GM12878 (cell line): ENCODE measurements around the gene SLC15A3. TPM values are rescaled to one million over a fixed set of nuclear protein-coding genes. Genes with fewer than 3 reads are reported as not detected.

Experiments
- ATAC-seq: fragments of 200-7000 bp; cut with Tn5 transposase; 3 replicates; pipeline ENCODE4 v1.9.1; 2020; ENCODE audit warnings: mild to moderate bottlenecking, moderate library complexity
- BruUV-seq: library from RNA; stranded (reverse); fragments of 400-500 nt; replicated peaks from 2 replicates; lab custom pipeline; 2021; lab: Mats Ljungman, UMichigan
- CTCF ChIA-PET: fragments of 300-600 bp; sonication (Branson Sonifier 250); formaldehyde crosslinking; extraction: SDS; loops from one replicate; lab custom pipeline; 2021; ENCODE audit warnings: inconsistent platforms; lab: Yijun Ruan, JAX
- POLR2A ChIA-PET: fragments of 350-600 bp; formaldehyde crosslinking; extraction: SDS; loops from one replicate; lab custom pipeline; 2021; ENCODE audit warnings: inconsistent platforms; lab: Charles Lee
- RAD21 ChIA-PET: fragments of 300-600 bp; sonication (Branson Sonifier 250); formaldehyde crosslinking; loops from one replicate; lab custom pipeline; 2023; ENCODE audit warnings: antibody characterized with exemption; ENCODE audit not compliant: unreplicated experiment; lab: Charles Lee
- SMC1A ChIA-PET: fragments of 300-600 bp; sonication (Branson Sonifier 250); formaldehyde crosslinking; loops from one replicate; lab custom pipeline; 2023; ENCODE audit not compliant: unreplicated experiment, uncharacterized antibody; lab: Charles Lee
- DNase-seq: peaks from one replicate; pipeline ENCODE4 v3.0.0-alpha.2; 2011; ENCODE audit warnings: low read depth, low spot score
- FAIRE-seq: peaks from 3 replicates; lab custom pipeline; 2011; peaks lifted over from hg19 to GRCh38; lab: Jason Lieb, UNC
- H2AFZ ChIP-seq: 2 replicates; pipeline ENCODE4 v1.6.0; 2011; ENCODE audit warnings: low read depth, low read length, control low read depth; ENCODE audit not compliant: control insufficient read depth
- H3K27ac ChIP-seq: 2 replicates; pipeline ENCODE4 v1.5.1; 2011; ENCODE audit warnings: control low read depth; ENCODE audit not compliant: control insufficient read depth, insufficient read depth
- H3K27me3 ChIP-seq, 2 experiments: replicated peaks in 1 of 2; 2 replicates each; pipeline versions ENCODE4 v1.6.0 to v1.6.1; 2011; ENCODE audit warnings: low read length in 1 of 2; ENCODE audit not compliant: control insufficient read depth in 2 of 2, insufficient read depth in 2 of 2
- H3K36me3 ChIP-seq, 2 experiments: 2 replicates each; pipeline ENCODE4 v1.5.1; 2011; ENCODE audit warnings: low read length in 1 of 2; ENCODE audit not compliant: control insufficient read depth in 2 of 2, insufficient read depth in 2 of 2
- H3K4me1 ChIP-seq: 2 replicates; pipeline ENCODE4 v1.6.1; 2011; ENCODE audit warnings: mild to moderate bottlenecking, low read length, moderate library complexity, mixed read lengths; ENCODE audit not compliant: control insufficient read depth, insufficient read depth
- H3K4me2 ChIP-seq: 2 replicates; pipeline ENCODE4 v1.6.0; 2011; ENCODE audit warnings: control low read depth; ENCODE audit not compliant: control insufficient read depth, insufficient read depth
- H3K4me3 ChIP-seq: fragments of 200-600 bp; sonication (generic); 2 replicates; pipeline ENCODE4 v1.5.1; 2016
- H3K79me2 ChIP-seq: 2 replicates; pipeline ENCODE4 v1.6.0; 2011; ENCODE audit warnings: low read length; ENCODE audit not compliant: control insufficient read depth, insufficient read depth
- H3K9ac ChIP-seq: 2 replicates; pipeline ENCODE4 v1.8.0; 2011; ENCODE audit warnings: low read length, control low read depth, mixed read lengths; ENCODE audit not compliant: control insufficient read depth, insufficient read depth
- H3K9me3 ChIP-seq: replicated peaks from 3 replicates; pipeline ENCODE4 v1.5.1; 2011; ENCODE audit warnings: mild to moderate bottlenecking, low read length; ENCODE audit not compliant: control insufficient read depth, insufficient read depth
- H4K20me1 ChIP-seq: 2 replicates; pipeline ENCODE4 v1.6.0; 2011; ENCODE audit not compliant: control insufficient read depth, insufficient read depth
- HDAC6 ChIP-seq: fragments of 200-600 bp; sonication (generic); IDR thresholded peaks from one replicate; pipeline ENCODE4 v1.8.0; 2017; ENCODE audit warnings: antibody characterized with exemption; ENCODE audit not compliant: unreplicated experiment
- MEF2A ChIP-seq: IDR thresholded peaks from 2 replicates; pipeline ENCODE4 v1.6.1; 2011; ENCODE audit warnings: low read depth, mild to moderate bottlenecking, low read length, moderate library complexity; ENCODE audit not compliant: insufficient read depth
- MEF2B ChIP-seq: fragments of 450-650 bp; IDR thresholded peaks from 2 replicates; pipeline ENCODE4 v1.6.1; 2018; ENCODE audit warnings: mild to moderate bottlenecking, moderate library complexity; ENCODE audit not compliant: partially characterized antibody, poor library complexity, severe bottlenecking
- MLLT1 ChIP-seq: fragments of 450-650 bp; IDR thresholded peaks from 2 replicates; pipeline ENCODE4 v1.6.1; 2016; ENCODE audit warnings: mild to moderate bottlenecking
- NFYB ChIP-seq: IDR thresholded peaks from 2 replicates; pipeline ENCODE4 v1.6.1; 2011; ENCODE audit warnings: low read depth, mild to moderate bottlenecking, low read length, improper control_type of control experiment, moderate library complexity; ENCODE audit not compliant: insufficient read depth
- ZNF274 ChIP-seq: IDR thresholded peaks from one replicate; pipeline ENCODE4 v1.8.0; 2011; ENCODE audit not compliant: insufficient read length, insufficient read depth
- ZNF592 ChIP-seq: fragments of 450-650 bp; IDR thresholded peaks from 2 replicates; pipeline ENCODE4 v1.6.1; 2017; ENCODE audit warnings: mild to moderate bottlenecking, moderate library complexity
- WGBS: methylation state at CpG from one replicate; pipeline ENCODE4 v1.1.6; 2016; ENCODE audit warnings: low lambda C conversion rate; ENCODE audit not compliant: insufficient replicate concordance, insufficient coverage; ENCODE audit errors: missing lambda C conversion rate; 5-methylcytosine and 5-hydroxymethylcytosine counted together
- in situ Hi-C: fragments of 300-500 bp; cut with MboI; formaldehyde crosslinking; loops from 9 replicates; pipeline ENCODE4 v1.14.3; 2018; ENCODE audit warnings: mixed read lengths
- intact Hi-C: fragments of 100-400 bp; cut with micrococcal nuclease; formaldehyde crosslinking; loops from one replicate; pipeline ENCODE4 v1.14.2; 2022; ENCODE audit not compliant: unreplicated experiment
- polyA plus RNA-seq, 11 experiments: library from polyadenylated mRNA; depleted of rRNA in 4 of 11; unstranded in 6 of 11; stranded (reverse) in 5 of 11; fragments of >200 nt; fragmentation: Nextera tagmentation in 4 of 11; fragmentation: Illumina TruSeq in 1 of 11; extraction: Ambion mirVana in 4 of 11; extraction: Trizol in 1 of 11; gene quantifications; 1 replicate in 1 of 11; 2 replicates in 10 of 11; pipeline versions ENCODE4 v1.2.1 to v1.2.3, GENCODE V29; 2011 to 2016; ENCODE audit warnings: inconsistent platforms in 2 of 11, missing spikeins in 2 of 11, low read depth in 1 of 11
- total RNA-seq, 4 experiments: library from RNA; depleted of rRNA in 3 of 4; stranded (reverse); fragments of >200 nt in 3 of 4; fragmentation: Illumina TruSeq in 1 of 4; extraction: Trizol in 1 of 4; gene quantifications; 2 replicates each; pipeline versions ENCODE4 v1.2.1 to v1.2.3, GENCODE V29; 2013 to 2021
- TF ChIP-seq, protein P1 (sequence below): fragments of 150-350 bp; IDR thresholded peaks from 2 replicates; pipeline ENCODE4 v1.6.1; 2014; ENCODE audit warnings: mild to moderate bottlenecking, low read depth, low read length

Gene SLC15A3
- total and polyA plus RNA-seq, 10 of the 15 experiments (the other 5 are each of a cell fraction or from before 2014, with no cell fraction given): 17.7 to 102 (median 55.8) TPM

GRCh38 chr11:60985501-60985900 is 33.5 kb upstream of the SLC15A3 start (continued):
- TF ChIP-seq ZNF592: no peak

- no peak for FAIRE-seq
- WGBS: 66% methylated on average over 4 of the region's 4 CpGs
- intact Hi-C loops: no loop called here
- Histone ChIP-seq H3K27ac (no peak overlapping the region), H3K4me2 (no peak overlapping the region), H3K9ac (no peak overlapping the region), H3K27me3 (no peaks in the 10 kb centered on the region), H3K9me3 (no peaks in the 10 kb centered on the region), H3K4me1 (peaks cover 9% of the 10 kb centered on the region; the same call in 1 of the 2 replicates), H4K20me1 (no peaks in the 10 kb centered on the region), H3K79me2 (no peaks in the 10 kb centered on the region), H2AFZ (no peak overlapping the region), H3K36me3 (no peaks in the 10 kb centered on the region), H3K4me3 (no peak overlapping the region)
- no peak for TF ChIP-seq HDAC6
- TF ChIP-seq ZNF274: no peak
- TF ChIP-seq, protein P1, sequence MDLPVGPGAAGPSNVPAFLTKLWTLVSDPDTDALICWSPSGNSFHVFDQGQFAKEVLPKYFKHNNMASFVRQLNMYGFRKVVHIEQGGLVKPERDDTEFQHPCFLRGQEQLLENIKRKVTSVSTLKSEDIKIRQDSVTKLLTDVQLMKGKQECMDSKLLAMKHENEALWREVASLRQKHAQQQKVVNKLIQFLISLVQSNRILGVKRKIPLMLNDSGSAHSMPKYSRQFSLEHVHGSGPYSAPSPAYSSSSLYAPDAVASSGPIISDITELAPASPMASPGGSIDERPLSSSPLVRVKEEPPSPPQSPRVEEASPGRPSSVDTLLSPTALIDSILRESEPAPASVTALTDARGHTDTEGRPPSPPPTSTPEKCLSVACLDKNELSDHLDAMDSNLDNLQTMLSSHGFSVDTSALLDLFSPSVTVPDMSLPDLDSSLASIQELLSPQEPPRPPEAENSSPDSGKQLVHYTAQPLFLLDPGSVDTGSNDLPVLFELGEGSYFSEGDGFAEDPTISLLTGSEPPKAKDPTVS: no peak
- no peak for TF ChIP-seq MEF2B
- no peak for TF ChIP-seq MLLT1
- TF ChIP-seq NFYB: no peak
- no peak for TF ChIP-seq MEF2A
- ChIA-PET SMC1A (interaction anchor here (1.0 to 1.9 kb wide), 4 partner anchors 7 to 203 kb away, joined by 3 to 7 read pairs (median 4); no protein-coding TSS in a partner anchor), CTCF (interaction anchor here (0.8 to 0.9 kb wide), 2 partner anchors 17 to 286 kb away, joined by 3 read pairs; no protein-coding TSS in a partner anchor), RAD21 (no interaction called here), POLR2A (no interaction called here)
- DNase-seq: no peak
- ATAC-seq: no peak
- in situ Hi-C loops: no loop called here
- BruUV-seq: no TSS peak
Observed at GRCh38 chr11:60984636-60985035, 32.7 kb upstream of the SLC15A3 start.
